ENCODE data around the gene ACOT4.

DNA sequence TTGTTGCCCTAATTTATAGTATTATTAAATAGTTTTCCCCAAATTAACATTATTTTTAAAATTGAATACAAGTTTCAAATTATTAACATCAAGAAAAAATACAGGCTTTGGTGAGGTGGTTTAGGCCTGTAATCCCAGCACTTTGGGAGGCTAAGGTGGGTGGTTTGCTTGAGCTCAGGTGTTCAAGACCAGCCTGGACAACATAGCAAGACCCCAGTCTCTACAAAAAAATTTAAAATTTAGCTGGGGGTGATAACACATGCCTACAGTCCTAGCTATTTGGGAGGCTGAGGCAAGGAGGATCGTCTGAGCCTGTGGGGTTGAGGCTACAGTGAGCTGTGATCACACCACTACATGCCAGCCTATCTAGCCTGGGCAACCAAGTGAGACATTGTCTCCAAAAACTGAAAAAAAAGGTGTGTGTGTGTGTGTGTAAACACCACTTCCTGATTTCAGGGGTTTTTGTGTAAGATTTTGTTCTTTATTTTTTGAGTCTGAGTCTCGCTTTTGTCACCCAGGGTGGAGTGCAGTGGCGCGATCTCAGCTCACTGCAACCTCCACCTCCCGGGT, 49.2 kb downstream of the ACOT4 start:
- TF ChIP-seq, protein P1, sequence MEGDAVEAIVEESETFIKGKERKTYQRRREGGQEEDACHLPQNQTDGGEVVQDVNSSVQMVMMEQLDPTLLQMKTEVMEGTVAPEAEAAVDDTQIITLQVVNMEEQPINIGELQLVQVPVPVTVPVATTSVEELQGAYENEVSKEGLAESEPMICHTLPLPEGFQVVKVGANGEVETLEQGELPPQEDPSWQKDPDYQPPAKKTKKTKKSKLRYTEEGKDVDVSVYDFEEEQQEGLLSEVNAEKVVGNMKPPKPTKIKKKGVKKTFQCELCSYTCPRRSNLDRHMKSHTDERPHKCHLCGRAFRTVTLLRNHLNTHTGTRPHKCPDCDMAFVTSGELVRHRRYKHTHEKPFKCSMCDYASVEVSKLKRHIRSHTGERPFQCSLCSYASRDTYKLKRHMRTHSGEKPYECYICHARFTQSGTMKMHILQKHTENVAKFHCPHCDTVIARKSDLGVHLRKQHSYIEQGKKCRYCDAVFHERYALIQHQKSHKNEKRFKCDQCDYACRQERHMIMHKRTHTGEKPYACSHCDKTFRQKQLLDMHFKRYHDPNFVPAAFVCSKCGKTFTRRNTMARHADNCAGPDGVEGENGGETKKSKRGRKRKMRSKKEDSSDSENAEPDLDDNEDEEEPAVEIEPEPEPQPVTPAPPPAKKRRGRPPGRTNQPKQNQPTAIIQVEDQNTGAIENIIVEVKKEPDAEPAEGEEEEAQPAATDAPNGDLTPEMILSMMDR (conservative IDR thresholded peaks at IDR 0.05; ENCODE audit: low read depth, low read length) = no peak
- TF ChIP-seq EZH2 (IDR thresholded peaks at IDR 0.05; ENCODE audit: low read length, unreplicated experiment) = no peak
- TF ChIP-seq EZH2phosphoT487 (IDR thresholded peaks at IDR 0.05; ENCODE audit: borderline replicate concordance, low read length) = no peak

Data from PC-3 (cell line).